HG03196 (cell line): ENCODE data around the gene MMP13.
"Not testable (repeated sequence)": the region's sequence is repeated elsewhere in the genome, so short reads cannot be mapped to it uniquely, and the experiment has no call there.

Experiments used
- ATAC-seq: cut with Tn5 transposase; IDR thresholded peaks from one replicate; pipeline ENCODE4 v1.9.1; 2021; ENCODE audit not compliant: unreplicated experiment

The MMP13 gene

GRCh38 chr11:102955624-102956023 is at the start of gene MMP13:
MMP13 (minus strand) TSS chr11:102955732; CDS start chr11:102955705, 27 bp downstream.
- no peak for ATAC-seq

GRCh38 chr11:103004234-103004633 is 48.7 kb upstream of the MMP13 start:
- not testable (repeated sequence) for ATAC-seq

GRCh38 chr11:102994105-102994504 is 38.6 kb upstream of the MMP13 start:
- ATAC-seq, result no peak

GRCh38 chr11:102991776-102992175 is 36.2 kb upstream of the MMP13 start:
- no peak for ATAC-seq

- ATAC-seq, result no peak
Measured at GRCh38 chr11:102990145-102990544, 34.6 kb upstream of the MMP13 start.

- no peak for ATAC-seq
Measured at GRCh38 chr11:102989379-102990047, 34.0 kb upstream of the MMP13 start.

GRCh38 chr11:102986815-102987214 is 31.3 kb upstream of the MMP13 start:
- ATAC-seq, result no peak

- no peak for ATAC-seq
Measured at GRCh38 chr11:102985850-102986249, 30.3 kb upstream of the MMP13 start.

GRCh38 chr11:102983486-102983885 is 28.0 kb upstream of the MMP13 start:
- no peak for ATAC-seq

- peak; percentile 81 for ATAC-seq
Measured at GRCh38 chr11:102981324-102981910, 25.9 kb upstream of the MMP13 start.

- no peak for ATAC-seq
Measured at GRCh38 chr11:102974552-102975280, 19.2 kb upstream of the MMP13 start.

- not testable (repeated sequence) for ATAC-seq
Measured at GRCh38 chr11:102973698-102974097, 18.2 kb upstream of the MMP13 start.

- ATAC-seq, result no peak
Measured at GRCh38 chr11:102972853-102973252, 17.3 kb upstream of the MMP13 start.

GRCh38 chr11:102971766-102972165 is 16.2 kb upstream of the MMP13 start:
- no peak for ATAC-seq

GRCh38 chr11:102967497-102967896 is 12.0 kb upstream of the MMP13 start:
- ATAC-seq, result no peak

- no peak for ATAC-seq
Measured at GRCh38 chr11:102966011-102966410, 10.5 kb upstream of the MMP13 start.

GRCh38 chr11:102964867-102965266 is 9.3 kb upstream of the MMP13 start:
- ATAC-seq, result no peak

GRCh38 chr11:102957953-102958352 is 2.4 kb upstream of the MMP13 start:
- no peak for ATAC-seq

- ATAC-seq, result no peak
Measured at GRCh38 chr11:102950622-102951081, 4.9 kb downstream of the MMP13 start.

GRCh38 chr11:102946237-102946636 is 9.3 kb downstream of the MMP13 start:
- ATAC-seq, result no peak

- ATAC-seq, result peak; percentile 90
Measured at GRCh38 chr11:102940714-102941588, 14.6 kb downstream of the MMP13 start.
